Measurements from ENCODE around the gene ANGEL1. TPM values are rescaled to one million over a fixed set of nuclear protein-coding genes. Genes with fewer than 3 reads are reported as not detected.

The ANGEL1 gene
- total and polyA plus RNA-seq, 2 of the 8 experiments (the other 6 are each of a cell fraction or from before 2014, with no cell fraction given): 26.8 to 27.2 TPM

GRCh38 chr14:76765461-76765931 is 47.2 kb downstream of the ANGEL1 start:
- Histone ChIP-seq H2BK120ac (replicated peaks; ENCODE audit: low read depth, low read length) (no peak overlapping the region), H3K9me3 (ENCODE audit: insufficient read depth in 2 of 2, low read depth in 1 of 2, low read length in 1 of 2) (no peaks in the 10 kb centered on the region; a peak in 1 of 4 replicates), H3K4me3 (ENCODE audit: extremely low read depth in 1 of 4, insufficient read depth in 2 of 4, low read depth in 3 of 4, low read length in 4 of 4) (no peak overlapping the region), H3K18ac (ENCODE audit: extremely low read depth, low read length) (no peak overlapping the region), H2AFZ (ENCODE audit: low read length) (no peak overlapping the region), H3K27ac (ENCODE audit: low read depth, low read length) (no peak overlapping the region), H3K23me2 (ENCODE audit: low read depth, low read length) (peaks cover 16% of the 10 kb centered on the region), H3K4me2 (ENCODE audit: insufficient read depth in 1 of 2, low read depth in 2 of 2, low read length in 2 of 2) (no peak overlapping the region), H2AK5ac (ENCODE audit: low read depth, low read length) (no peak overlapping the region), H2BK15ac (ENCODE audit: low read length) (no peak overlapping the region), H3K4ac (replicated peaks; ENCODE audit: insufficient read length, low read depth, low read length) (no peak overlapping the region), H4K91ac (replicated peaks; ENCODE audit: insufficient read length, low read length) (no peak overlapping the region), H3K23ac (ENCODE audit: insufficient read length) (no peak overlapping the region), H3K9ac (replicated peaks in 1 of 4; ENCODE audit: extremely low read depth in 1 of 4, low read depth in 3 of 4, low read length in 3 of 4) (no peak overlapping the region), H3K14ac (ENCODE audit: insufficient read length) (no peak overlapping the region), H4K20me1 (replicated peaks in 1 of 2; ENCODE audit: control insufficient read depth in 1 of 2, insufficient read depth in 2 of 2, low read length in 2 of 2) (no peaks in the 10 kb centered on the region), H2BK12ac (ENCODE audit: low read depth, low read length) (no peak overlapping the region), H3K4me1 (replicated peaks in 1 of 4; ENCODE audit: control insufficient read depth in 3 of 4, insufficient read depth in 4 of 4, low read length in 3 of 4) (peaks cover 0 to 28% (median 16%) of the 10 kb centered on the region in 4 experiments; a peak in 6 of 7 replicates), H3K27me3 (replicated peaks in 1 of 4; ENCODE audit: control insufficient read depth in 3 of 4, extremely low read depth in 1 of 4, insufficient read depth in 3 of 4, low read length in 3 of 4) (peaks cover 17 to 39% (median 34%) of the 10 kb centered on the region in 4 experiments), H3K79me2 (ENCODE audit: control insufficient read depth in 1 of 2, insufficient read depth in 2 of 2, low read length in 2 of 2) (no peaks in the 10 kb centered on the region), H2BK5ac (ENCODE audit: low read depth, low read length) (no peak overlapping the region), H3K79me1 (ENCODE audit: low read depth, low read length) (no peaks in the 10 kb centered on the region), H3K56ac (replicated peaks; ENCODE audit: insufficient read length, low read depth, low read length) (no peak overlapping the region), H4K5ac (ENCODE audit: insufficient read length, low read depth, low read length) (no peak overlapping the region), H4K8ac (ENCODE audit: extremely low read depth, insufficient read depth, low read length) (no peak overlapping the region), H2BK20ac (ENCODE audit: low read length) (no peak overlapping the region), H3K36me3 (ENCODE audit: control insufficient read depth in 2 of 4, insufficient read depth in 4 of 4, low read length in 3 of 4) (no peaks in the 10 kb centered on the region)
- FAIRE-seq (no peak), DNase-seq (ENCODE audit: low read depth in 1 of 2, low spot score in 2 of 2) (peak in 1 of 2 experiments; percentile 22)
- CTCF ChIA-PET (ENCODE audit: partially characterized antibody): interaction anchor here (0.5 to 9.2 kb wide), 6 partner anchors 11 to 479 kb away, joined by 3 to 128 read pairs (median 6); no protein-coding TSS in a partner anchor
- 85% methylated on average over 6 of the region's 6 CpGs; no CpG with 5 or more reads in 1 of the 2 experiments for WGBS, 2 experiments (ENCODE audit: extremely low coverage in 1 of 2, insufficient coverage in 1 of 2, insufficient read length in 1 of 2, insufficient replicate concordance in 2 of 2, low coverage in 1 of 2, low lambda C conversion rate in 2 of 2, missing lambda C conversion rate in 1 of 2)
- POLR2A ChIA-PET (ENCODE audit: partially characterized antibody): interaction anchor here (1.0 to 1.8 kb wide), 5 partner anchors 10 to 47 kb away, joined by 3 to 5 read pairs (median 3); partner anchors contain the start of gene ANGEL1
- TF ChIP-seq SIRT6 (IDR thresholded peaks at IDR 0.05; ENCODE audit: low read length) (no peak), BCL11A (IDR thresholded peaks at IDR 0.05; ENCODE audit: low read depth in 2 of 2, low read length in 2 of 2) (no peak), POLR2A (IDR thresholded peaks at IDR 0.05; ENCODE audit: control extremely low read depth in 1 of 2, low read depth in 2 of 2, low read length in 2 of 2) (no peak), TEAD4 (IDR thresholded peaks at IDR 0.05; ENCODE audit: low read depth, low read length) (no peak), MAX (IDR thresholded peaks at IDR 0.05) (no peak), CTCF (IDR thresholded peaks at IDR 0.05; ENCODE audit: control extremely low read depth in 1 of 3, insufficient read depth in 1 of 3, low read depth in 1 of 3, low read length in 3 of 3) (no peak), SUZ12 (IDR thresholded peaks at IDR 0.05; ENCODE audit: low read length) (no peak), CBX8 (IDR thresholded peaks at IDR 0.05; ENCODE audit: borderline replicate concordance, low read depth, low read length) (no peak), BRCA1 (IDR thresholded peaks at IDR 0.05; ENCODE audit: low read depth, low read length) (no peak), EZH2 (IDR thresholded peaks at IDR 0.05; ENCODE audit: low read depth, low read length, severe bottlenecking) (no peak), RFX5 (IDR thresholded peaks at IDR 0.05; ENCODE audit: borderline replicate concordance, low read depth, low read length) (no peak), BACH1 (IDR thresholded peaks at IDR 0.05; ENCODE audit: low read length) (no peak)

Data from H1 (cell line).